ENCODE data around the gene GGA1.

DNA sequence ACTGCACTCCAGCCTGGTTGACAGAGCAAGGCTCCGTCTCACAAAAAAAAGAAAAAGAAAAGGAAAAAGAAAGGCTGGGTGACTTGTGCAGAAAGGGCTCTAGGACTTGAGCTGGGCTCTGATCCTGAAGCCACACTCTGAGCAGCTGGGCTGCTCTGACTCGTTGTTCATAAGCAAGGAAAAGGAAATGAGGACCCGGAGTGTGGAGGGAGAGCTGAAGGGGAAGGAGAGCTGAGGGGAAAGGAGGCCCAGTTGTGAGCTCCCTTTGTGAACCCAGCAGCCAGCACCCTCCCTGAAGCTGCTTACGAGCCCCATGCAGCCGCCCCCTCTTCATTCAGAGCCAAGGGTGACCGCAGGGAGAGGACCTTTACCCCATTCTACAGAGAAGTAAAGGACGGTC lies 18.5 kb downstream of the GGA1 start:
- TF ChIP-seq CEBPB (IDR thresholded peaks at IDR 0.05; ENCODE audit: low read depth, low read length) (no peak), CHD1 (IDR thresholded peaks at IDR 0.05; ENCODE audit: low read depth, low read length) (no peak), POLR2A (IDR thresholded peaks at IDR 0.05; ENCODE audit: low read depth, low read length) (no peak), RFX5 (IDR thresholded peaks at IDR 0.05; ENCODE audit: low read depth, low read length) (no peak), SMC3 (IDR thresholded peaks at IDR 0.05; ENCODE audit: low read depth, low read length) (no peak), MXI1 (IDR thresholded peaks at IDR 0.05; ENCODE audit: borderline replicate concordance, low read depth, low read length) (no peak), MAZ (IDR thresholded peaks at IDR 0.05; ENCODE audit: borderline replicate concordance, low read depth, low read length) (no peak), BHLHE40 (IDR thresholded peaks at IDR 0.05; ENCODE audit: low read depth, low read length) (no peak), MAFK (IDR thresholded peaks at IDR 0.05; ENCODE audit: low read depth, low read length) (no peak), RCOR1 (IDR thresholded peaks at IDR 0.05; ENCODE audit: insufficient replicate concordance, low read length) (no peak), RAD21 (IDR thresholded peaks at IDR 0.05; ENCODE audit: low read length) (no peak)
- TF ChIP-seq, protein P1, sequence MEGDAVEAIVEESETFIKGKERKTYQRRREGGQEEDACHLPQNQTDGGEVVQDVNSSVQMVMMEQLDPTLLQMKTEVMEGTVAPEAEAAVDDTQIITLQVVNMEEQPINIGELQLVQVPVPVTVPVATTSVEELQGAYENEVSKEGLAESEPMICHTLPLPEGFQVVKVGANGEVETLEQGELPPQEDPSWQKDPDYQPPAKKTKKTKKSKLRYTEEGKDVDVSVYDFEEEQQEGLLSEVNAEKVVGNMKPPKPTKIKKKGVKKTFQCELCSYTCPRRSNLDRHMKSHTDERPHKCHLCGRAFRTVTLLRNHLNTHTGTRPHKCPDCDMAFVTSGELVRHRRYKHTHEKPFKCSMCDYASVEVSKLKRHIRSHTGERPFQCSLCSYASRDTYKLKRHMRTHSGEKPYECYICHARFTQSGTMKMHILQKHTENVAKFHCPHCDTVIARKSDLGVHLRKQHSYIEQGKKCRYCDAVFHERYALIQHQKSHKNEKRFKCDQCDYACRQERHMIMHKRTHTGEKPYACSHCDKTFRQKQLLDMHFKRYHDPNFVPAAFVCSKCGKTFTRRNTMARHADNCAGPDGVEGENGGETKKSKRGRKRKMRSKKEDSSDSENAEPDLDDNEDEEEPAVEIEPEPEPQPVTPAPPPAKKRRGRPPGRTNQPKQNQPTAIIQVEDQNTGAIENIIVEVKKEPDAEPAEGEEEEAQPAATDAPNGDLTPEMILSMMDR (conservative IDR thresholded peaks at IDR 0.05; ENCODE audit: low read depth, low read length) = no peak
- TF ChIP-seq, protein P2, sequence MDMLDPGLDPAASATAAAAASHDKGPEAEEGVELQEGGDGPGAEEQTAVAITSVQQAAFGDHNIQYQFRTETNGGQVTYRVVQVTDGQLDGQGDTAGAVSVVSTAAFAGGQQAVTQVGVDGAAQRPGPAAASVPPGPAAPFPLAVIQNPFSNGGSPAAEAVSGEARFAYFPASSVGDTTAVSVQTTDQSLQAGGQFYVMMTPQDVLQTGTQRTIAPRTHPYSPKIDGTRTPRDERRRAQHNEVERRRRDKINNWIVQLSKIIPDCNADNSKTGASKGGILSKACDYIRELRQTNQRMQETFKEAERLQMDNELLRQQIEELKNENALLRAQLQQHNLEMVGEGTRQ (IDR thresholded peaks at IDR 0.05; ENCODE audit: low read depth, low read length) = no peak
- TF ChIP-seq, protein P3, sequence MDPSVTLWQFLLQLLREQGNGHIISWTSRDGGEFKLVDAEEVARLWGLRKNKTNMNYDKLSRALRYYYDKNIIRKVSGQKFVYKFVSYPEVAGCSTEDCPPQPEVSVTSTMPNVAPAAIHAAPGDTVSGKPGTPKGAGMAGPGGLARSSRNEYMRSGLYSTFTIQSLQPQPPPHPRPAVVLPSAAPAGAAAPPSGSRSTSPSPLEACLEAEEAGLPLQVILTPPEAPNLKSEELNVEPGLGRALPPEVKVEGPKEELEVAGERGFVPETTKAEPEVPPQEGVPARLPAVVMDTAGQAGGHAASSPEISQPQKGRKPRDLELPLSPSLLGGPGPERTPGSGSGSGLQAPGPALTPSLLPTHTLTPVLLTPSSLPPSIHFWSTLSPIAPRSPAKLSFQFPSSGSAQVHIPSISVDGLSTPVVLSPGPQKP (IDR thresholded peaks at IDR 0.05; ENCODE audit: borderline replicate concordance, low read depth, low read length) = no peak

All from IMR-90 (cell line).